Liver (tissue), 9 donors: ENCODE data around the gene CPED1. TPM values are rescaled to one million over a fixed set of nuclear protein-coding genes. Genes with fewer than 3 reads are reported as not detected.
"Not testable (repeated sequence)": the region's sequence is repeated elsewhere in the genome, so short reads cannot be mapped to it uniquely, and the experiment has no call there.

Experiments
- DNase-seq: peaks from one replicate; pipeline ENCODE4 v3.0.0-alpha.2; 2017; ENCODE audit warnings: low spot score
- H3K27ac ChIP-seq, 2 donors: one replicate each; pipeline ENCODE4 v1.7.0; 2013; ENCODE audit warnings: inconsistent platforms in 2 of 2, low read length in 2 of 2, control low read depth in 1 of 2, low read depth in 1 of 2, mild to moderate bottlenecking in 1 of 2
- H3K27me3 ChIP-seq, 4 donors: one replicate each; pipeline versions ENCODE4 v1.6.1 to v1.7.0; 2013; ENCODE audit warnings: low read length in 3 of 4, inconsistent platforms in 1 of 4, mild to moderate bottlenecking in 1 of 4, moderate library complexity in 1 of 4; ENCODE audit not compliant: control insufficient read depth in 4 of 4, insufficient read depth in 4 of 4
- H3K36me3 ChIP-seq, 4 donors: one replicate each; pipeline versions ENCODE4 v1.6.1 to v1.7.0; 2013; ENCODE audit warnings: low read length in 3 of 4, mild to moderate bottlenecking in 3 of 4, low read depth in 1 of 4, moderate library complexity in 1 of 4; ENCODE audit not compliant: control insufficient read depth in 4 of 4, insufficient read depth in 3 of 4
- H3K4me1 ChIP-seq, 4 donors: one replicate each; pipeline versions ENCODE4 v1.6.1 to v1.7.0; 2013; ENCODE audit warnings: low read length in 3 of 4, mild to moderate bottlenecking in 3 of 4, moderate library complexity in 1 of 4; ENCODE audit not compliant: control insufficient read depth in 4 of 4, insufficient read depth in 4 of 4
- H3K4me3 ChIP-seq, 3 donors: one replicate each; pipeline versions ENCODE4 v1.6.1 to v1.7.0; 2013; ENCODE audit warnings: low read length in 3 of 3, control low read depth in 1 of 3, low read depth in 1 of 3, mild to moderate bottlenecking in 1 of 3
- H3K9ac ChIP-seq, 2 donors: one replicate each; pipeline ENCODE4 v1.7.0; 2013; ENCODE audit warnings: low read length in 2 of 2, mild to moderate bottlenecking in 2 of 2, moderate library complexity in 2 of 2, control low read depth in 1 of 2, low read depth in 1 of 2
- H3K9me3 ChIP-seq, 4 donors: one replicate each; pipeline versions ENCODE4 v1.6.1 to v1.7.0; 2013; ENCODE audit warnings: low read length in 3 of 4; ENCODE audit not compliant: control insufficient read depth in 4 of 4
- CTCF ChIP-seq: fragments of 150-350 bp; IDR thresholded peaks from 2 replicates; pipeline ENCODE4 v1.5.1; 2017; ENCODE audit warnings: improper control_type of control experiment, low read depth, low read length; ENCODE audit not compliant: missing input control
- EGR1 ChIP-seq, 2 donors: IDR thresholded peaks; 2 replicates each; pipeline ENCODE4 v1.6.1; 2016 to 2018; ENCODE audit warnings: antibody characterized with exemption in 2 of 2, low read depth in 2 of 2
- FOXA1 ChIP-seq: IDR thresholded peaks from 2 replicates; pipeline ENCODE4 v1.6.1; 2016; ENCODE audit warnings: antibody characterized with exemption
- FOXA2 ChIP-seq: IDR thresholded peaks from 2 replicates; pipeline ENCODE4 v1.6.1; 2016; ENCODE audit warnings: antibody characterized with exemption
- HNF4G ChIP-seq: IDR thresholded peaks from 2 replicates; pipeline ENCODE4 v1.6.1; 2016; ENCODE audit warnings: antibody characterized with exemption
- JUND ChIP-seq, 2 donors: IDR thresholded peaks; 2 replicates each; pipeline ENCODE4 v1.6.1; 2016; ENCODE audit warnings: antibody characterized with exemption in 2 of 2
- MAX ChIP-seq: IDR thresholded peaks from 2 replicates; pipeline ENCODE4 v1.6.1; 2016; ENCODE audit warnings: antibody characterized with exemption
- NR2F2 ChIP-seq: IDR thresholded peaks from 2 replicates; pipeline ENCODE4 v1.6.1; 2016; ENCODE audit warnings: antibody characterized with exemption
- REST ChIP-seq: IDR thresholded peaks from 2 replicates; pipeline ENCODE4 v1.6.1; 2016; ENCODE audit warnings: antibody characterized with exemption, mild to moderate bottlenecking
- RXRA ChIP-seq, 2 donors: IDR thresholded peaks; 2 replicates each; pipeline ENCODE4 v1.6.1; 2017 to 2018; ENCODE audit warnings: antibody characterized with exemption in 2 of 2, mild to moderate bottlenecking in 1 of 2
- SP1 ChIP-seq: IDR thresholded peaks from 2 replicates; pipeline ENCODE4 v1.6.1; 2018; ENCODE audit warnings: antibody characterized with exemption, mild to moderate bottlenecking
- WGBS: extraction: QIAGEN DNeasy Blood & Tissue Kit; methylation state at CpG from one replicate; pipeline ENCODE4 v1.1.7; 2013; 5-methylcytosine and 5-hydroxymethylcytosine counted together
- polyA plus RNA-seq, 2 donors: library from polyadenylated mRNA; stranded (reverse) in 1 of 2; unstranded in 1 of 2; fragments of 200-250 nt in 1 of 2; fragments of >200 nt in 1 of 2; fragmentation: Nextera tagmentation in 1 of 2; extraction: Ambion mirVana in 1 of 2; gene quantifications; one replicate each; pipeline versions ENCODE4 v1.2.1 to v1.2.3, GENCODE V29; 2013 to 2015
- total RNA-seq, 2 donors: library from RNA; depleted of rRNA; stranded (reverse); fragments of >200 nt; gene quantifications; one replicate each; pipeline ENCODE4 v1.2.3, GENCODE V29; 2014
- TF ChIP-seq, protein P1 (sequence below): IDR thresholded peaks from 2 replicates; pipeline ENCODE4 v1.6.1; 2016; ENCODE audit warnings: antibody characterized with exemption
- donor health status: healthy.
- donor health status: healthy.
- donor health status: healthy.
- donor health status: healthy.
- donor health status: healthy.

CPED1 gene
- total and polyA plus RNA-seq, 4 donors, result 8.5 to 58.0 (median 14.6) TPM

GRCh38 chr7:121288894-121289293 is 300.4 kb downstream of the CPED1 start:
- H3K4me1 ChIP-seq, result no peaks in the 10 kb centered on the region
- no peak overlapping the region for H3K27ac ChIP-seq
- H3K4me3 ChIP-seq, result no peak overlapping the region
- no peaks in the 10 kb centered on the region for H3K27me3 ChIP-seq
- H3K9ac ChIP-seq, result no peak overlapping the region
- peaks cover 0 to 15% (median 11%) of the 10 kb centered on the region in 4 donors for H3K36me3 ChIP-seq
- no peak for DNase-seq
- no peaks in the 10 kb centered on the region for H3K9me3 ChIP-seq
- TF ChIP-seq REST (no peak), FOXA2 (no peak), NR2F2 (no peak), FOXA1 (no peak), SP1 (no peak), JUND (IDR thresholded peaks at IDR 0.05) (no peak), HNF4G (no peak), EGR1 (IDR thresholded peaks at IDR 0.05; ENCODE audit: low read depth in 2 of 2) (no peak), CTCF (no peak), MAX (no peak), RXRA (IDR thresholded peaks at IDR 0.05) (no peak)
- TF ChIP-seq, protein P1, sequence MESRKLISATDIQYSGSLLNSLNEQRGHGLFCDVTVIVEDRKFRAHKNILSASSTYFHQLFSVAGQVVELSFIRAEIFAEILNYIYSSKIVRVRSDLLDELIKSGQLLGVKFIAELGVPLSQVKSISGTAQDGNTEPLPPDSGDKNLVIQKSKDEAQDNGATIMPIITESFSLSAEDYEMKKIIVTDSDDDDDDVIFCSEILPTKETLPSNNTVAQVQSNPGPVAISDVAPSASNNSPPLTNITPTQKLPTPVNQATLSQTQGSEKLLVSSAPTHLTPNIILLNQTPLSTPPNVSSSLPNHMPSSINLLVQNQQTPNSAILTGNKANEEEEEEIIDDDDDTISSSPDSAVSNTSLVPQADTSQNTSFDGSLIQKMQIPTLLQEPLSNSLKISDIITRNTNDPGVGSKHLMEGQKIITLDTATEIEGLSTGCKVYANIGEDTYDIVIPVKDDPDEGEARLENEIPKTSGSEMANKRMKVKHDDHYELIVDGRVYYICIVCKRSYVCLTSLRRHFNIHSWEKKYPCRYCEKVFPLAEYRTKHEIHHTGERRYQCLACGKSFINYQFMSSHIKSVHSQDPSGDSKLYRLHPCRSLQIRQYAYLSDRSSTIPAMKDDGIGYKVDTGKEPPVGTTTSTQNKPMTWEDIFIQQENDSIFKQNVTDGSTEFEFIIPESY, result no peak

- peaks cover 0 to 15% (median 11%) of the 10 kb centered on the region in 4 donors for H3K36me3 ChIP-seq
- not testable (repeated sequence) for H3K4me3 ChIP-seq, H3K9me3 ChIP-seq, H3K4me1 ChIP-seq, DNase-seq, H3K9ac ChIP-seq, H3K27ac ChIP-seq, H3K27me3 ChIP-seq
- 96% methylated on average over 5 of the region's 5 CpGs for WGBS
These were observed 301.4 kb downstream of the CPED1 start for GRCh38 chr7:121289930-121290329.
